ENCODE measurements around the gene NLGN1.

DNA sequence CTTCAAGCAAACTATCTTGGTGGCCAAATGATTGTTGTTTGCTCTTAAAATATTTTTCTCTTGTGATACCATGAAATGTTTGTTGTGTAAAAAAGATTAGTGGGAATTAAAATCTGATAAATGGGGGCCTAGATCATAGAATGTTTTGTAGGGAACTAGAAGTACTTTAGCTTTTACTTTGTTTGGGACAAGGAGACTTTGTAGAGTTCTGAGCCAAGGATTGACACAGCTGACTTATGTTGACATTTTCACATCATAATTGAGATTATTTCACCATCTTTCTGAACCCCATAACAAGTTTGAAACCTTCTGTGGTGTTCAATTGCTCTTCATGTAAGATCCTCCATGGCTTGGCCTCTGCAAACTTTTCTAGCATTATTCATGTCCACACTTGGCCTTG, 235.4 kb downstream of the NLGN1 start:
- TF ChIP-seq, protein P1, sequence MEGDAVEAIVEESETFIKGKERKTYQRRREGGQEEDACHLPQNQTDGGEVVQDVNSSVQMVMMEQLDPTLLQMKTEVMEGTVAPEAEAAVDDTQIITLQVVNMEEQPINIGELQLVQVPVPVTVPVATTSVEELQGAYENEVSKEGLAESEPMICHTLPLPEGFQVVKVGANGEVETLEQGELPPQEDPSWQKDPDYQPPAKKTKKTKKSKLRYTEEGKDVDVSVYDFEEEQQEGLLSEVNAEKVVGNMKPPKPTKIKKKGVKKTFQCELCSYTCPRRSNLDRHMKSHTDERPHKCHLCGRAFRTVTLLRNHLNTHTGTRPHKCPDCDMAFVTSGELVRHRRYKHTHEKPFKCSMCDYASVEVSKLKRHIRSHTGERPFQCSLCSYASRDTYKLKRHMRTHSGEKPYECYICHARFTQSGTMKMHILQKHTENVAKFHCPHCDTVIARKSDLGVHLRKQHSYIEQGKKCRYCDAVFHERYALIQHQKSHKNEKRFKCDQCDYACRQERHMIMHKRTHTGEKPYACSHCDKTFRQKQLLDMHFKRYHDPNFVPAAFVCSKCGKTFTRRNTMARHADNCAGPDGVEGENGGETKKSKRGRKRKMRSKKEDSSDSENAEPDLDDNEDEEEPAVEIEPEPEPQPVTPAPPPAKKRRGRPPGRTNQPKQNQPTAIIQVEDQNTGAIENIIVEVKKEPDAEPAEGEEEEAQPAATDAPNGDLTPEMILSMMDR (IDR thresholded peaks at IDR 0.05; ENCODE audit: low read depth, low read length), result no peak
- TF ChIP-seq POLR2A (IDR thresholded peaks at IDR 0.05; ENCODE audit: extremely low read depth, insufficient read length), result no peak

Data from NB4 (cell line).